ENCODE results near the gene PLPPR4.

The PLPPR4 gene

GRCh38 chr1:99348397-99349132, 84.3 kb downstream of the PLPPR4 start:
- no peak for DNase-seq (ENCODE audit: low read depth in 3 of 3)

GRCh38 chr1:99352821-99353220, 88.5 kb downstream of the PLPPR4 start:
- DNase-seq (ENCODE audit: low read depth in 3 of 3), result no peak

- no peak for DNase-seq (ENCODE audit: low read depth in 3 of 3)
These were observed 94.5 kb downstream of the PLPPR4 start for GRCh38 chr1:99358770-99359169.
